HCT116 (cell line): ENCODE measurements around the gene PRICKLE2. TPM values are rescaled to one million over a fixed set of nuclear protein-coding genes. Genes with fewer than 3 reads are reported as not detected.

Experiments
- CEBPB ChIP-seq: IDR thresholded peaks from 2 replicates; pipeline ENCODE4 v1.6.1; 2012; ENCODE audit warnings: low read depth
- EZH2 ChIP-seq: fragments of 200-600 bp; sonication (generic); IDR thresholded peaks from 2 replicates; pipeline ENCODE4 v1.6.1; 2017; ENCODE audit warnings: antibody characterized with exemption, mixed run types
- JUND ChIP-seq: IDR thresholded peaks from 2 replicates; pipeline ENCODE4 v1.6.1; 2012
- POLR2AphosphoS5 ChIP-seq: IDR thresholded peaks from 2 replicates; pipeline ENCODE4 v1.6.1; 2011; ENCODE audit warnings: mild to moderate bottlenecking, low read depth, low read length, moderate library complexity
- SP1 ChIP-seq: IDR thresholded peaks from 2 replicates; pipeline ENCODE4 v1.6.1; 2012; ENCODE audit warnings: low read depth
- TCF7L2 ChIP-seq: IDR thresholded peaks from 2 replicates; pipeline ENCODE4 v1.7.0; 2011; ENCODE audit warnings: borderline replicate concordance, inconsistent platforms; ENCODE audit not compliant: insufficient read depth, insufficient read length; ENCODE audit errors: extremely low read depth
- ZFX ChIP-seq: fragments of 450-650 bp; IDR thresholded peaks from 2 replicates; pipeline ENCODE4 v1.6.1; 2017
- ZNF274 ChIP-seq: fragments of 200-500 bp; sonication (Bioruptor generic); IDR thresholded peaks from 2 replicates; pipeline ENCODE4 v1.6.1; 2014; ENCODE audit warnings: mild to moderate bottlenecking, low read depth, low read length, inconsistent platforms
- total RNA-seq: library from RNA; stranded (reverse); gene quantifications from one replicate; pipeline ENCODE4 v1.2.1, GENCODE V29; 2021; ENCODE audit not compliant: unreplicated experiment
- TF ChIP-seq, protein P1 (sequence below): IDR thresholded peaks from 2 replicates; pipeline ENCODE4 v1.6.1; 2012; ENCODE audit warnings: low read depth
- TF ChIP-seq, protein P2 (sequence below), 3 experiments: fragments of 200-600 bp in 1 of 3; sonication (generic) in 1 of 3; IDR thresholded peaks in 2 of 3; conservative IDR thresholded peaks in 1 of 3; 2 replicates each; pipeline ENCODE4 v1.5.1; 2012 to 2017; ENCODE audit warnings: low read depth in 2 of 3, low read length in 2 of 3, antibody characterized with exemption in 1 of 3, borderline replicate concordance in 1 of 3, control low read depth in 1 of 3, mild to moderate bottlenecking in 1 of 3, mixed read lengths in 1 of 3, mixed run types in 1 of 3, moderate library complexity in 1 of 3; ENCODE audit not compliant: insufficient read depth in 1 of 3

Gene PRICKLE2
- total RNA-seq, 1 experiment from 2014 or later, result 0.05 TPM

DNA sequence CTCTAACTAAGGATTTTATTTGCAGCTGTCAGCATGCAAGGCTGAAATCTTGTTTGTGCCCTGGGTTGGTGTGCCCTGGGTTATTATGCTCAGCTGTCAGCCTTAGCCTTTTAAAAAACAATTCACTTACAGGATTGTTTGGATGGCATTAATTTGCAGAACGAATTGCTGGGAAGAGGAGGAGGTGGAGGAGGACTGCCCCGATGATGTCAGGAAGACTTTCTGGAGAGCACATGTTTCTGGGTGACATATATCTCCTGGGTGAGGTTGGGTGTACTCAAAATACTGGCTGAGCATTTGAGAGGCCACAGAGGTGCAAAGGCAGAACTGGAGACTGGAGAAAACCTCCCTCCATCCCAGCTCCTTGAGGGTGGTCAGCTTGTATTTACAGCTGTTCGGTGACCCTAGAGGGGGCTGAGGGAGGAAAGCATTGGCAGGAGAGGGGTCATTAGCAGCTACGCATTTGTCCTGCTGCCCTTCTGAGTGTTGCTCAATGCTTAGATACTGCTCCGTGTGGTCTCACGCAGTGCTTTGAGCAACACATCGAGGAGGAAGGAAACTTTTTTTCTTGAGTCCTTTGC is 142.2 kb downstream of the PRICKLE2 start (continued):
- TF ChIP-seq, protein P1, sequence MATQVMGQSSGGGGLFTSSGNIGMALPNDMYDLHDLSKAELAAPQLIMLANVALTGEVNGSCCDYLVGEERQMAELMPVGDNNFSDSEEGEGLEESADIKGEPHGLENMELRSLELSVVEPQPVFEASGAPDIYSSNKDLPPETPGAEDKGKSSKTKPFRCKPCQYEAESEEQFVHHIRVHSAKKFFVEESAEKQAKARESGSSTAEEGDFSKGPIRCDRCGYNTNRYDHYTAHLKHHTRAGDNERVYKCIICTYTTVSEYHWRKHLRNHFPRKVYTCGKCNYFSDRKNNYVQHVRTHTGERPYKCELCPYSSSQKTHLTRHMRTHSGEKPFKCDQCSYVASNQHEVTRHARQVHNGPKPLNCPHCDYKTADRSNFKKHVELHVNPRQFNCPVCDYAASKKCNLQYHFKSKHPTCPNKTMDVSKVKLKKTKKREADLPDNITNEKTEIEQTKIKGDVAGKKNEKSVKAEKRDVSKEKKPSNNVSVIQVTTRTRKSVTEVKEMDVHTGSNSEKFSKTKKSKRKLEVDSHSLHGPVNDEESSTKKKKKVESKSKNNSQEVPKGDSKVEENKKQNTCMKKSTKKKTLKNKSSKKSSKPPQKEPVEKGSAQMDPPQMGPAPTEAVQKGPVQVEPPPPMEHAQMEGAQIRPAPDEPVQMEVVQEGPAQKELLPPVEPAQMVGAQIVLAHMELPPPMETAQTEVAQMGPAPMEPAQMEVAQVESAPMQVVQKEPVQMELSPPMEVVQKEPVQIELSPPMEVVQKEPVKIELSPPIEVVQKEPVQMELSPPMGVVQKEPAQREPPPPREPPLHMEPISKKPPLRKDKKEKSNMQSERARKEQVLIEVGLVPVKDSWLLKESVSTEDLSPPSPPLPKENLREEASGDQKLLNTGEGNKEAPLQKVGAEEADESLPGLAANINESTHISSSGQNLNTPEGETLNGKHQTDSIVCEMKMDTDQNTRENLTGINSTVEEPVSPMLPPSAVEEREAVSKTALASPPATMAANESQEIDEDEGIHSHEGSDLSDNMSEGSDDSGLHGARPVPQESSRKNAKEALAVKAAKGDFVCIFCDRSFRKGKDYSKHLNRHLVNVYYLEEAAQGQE, result no peak
- TF ChIP-seq ZFX, result no peak
- TF ChIP-seq CEBPB, result no peak
- TF ChIP-seq EZH2, result no peak
- no peak for TF ChIP-seq SP1
- TF ChIP-seq, protein P2, sequence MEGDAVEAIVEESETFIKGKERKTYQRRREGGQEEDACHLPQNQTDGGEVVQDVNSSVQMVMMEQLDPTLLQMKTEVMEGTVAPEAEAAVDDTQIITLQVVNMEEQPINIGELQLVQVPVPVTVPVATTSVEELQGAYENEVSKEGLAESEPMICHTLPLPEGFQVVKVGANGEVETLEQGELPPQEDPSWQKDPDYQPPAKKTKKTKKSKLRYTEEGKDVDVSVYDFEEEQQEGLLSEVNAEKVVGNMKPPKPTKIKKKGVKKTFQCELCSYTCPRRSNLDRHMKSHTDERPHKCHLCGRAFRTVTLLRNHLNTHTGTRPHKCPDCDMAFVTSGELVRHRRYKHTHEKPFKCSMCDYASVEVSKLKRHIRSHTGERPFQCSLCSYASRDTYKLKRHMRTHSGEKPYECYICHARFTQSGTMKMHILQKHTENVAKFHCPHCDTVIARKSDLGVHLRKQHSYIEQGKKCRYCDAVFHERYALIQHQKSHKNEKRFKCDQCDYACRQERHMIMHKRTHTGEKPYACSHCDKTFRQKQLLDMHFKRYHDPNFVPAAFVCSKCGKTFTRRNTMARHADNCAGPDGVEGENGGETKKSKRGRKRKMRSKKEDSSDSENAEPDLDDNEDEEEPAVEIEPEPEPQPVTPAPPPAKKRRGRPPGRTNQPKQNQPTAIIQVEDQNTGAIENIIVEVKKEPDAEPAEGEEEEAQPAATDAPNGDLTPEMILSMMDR (IDR thresholded peaks at IDR 0.05 in 2 of 3, conservative IDR thresholded peaks at IDR 0.05 in 1 of 3; ENCODE audit: borderline replicate concordance in 1 of 3, insufficient read depth in 1 of 3, low read depth in 2 of 3, low read length in 2 of 3), result no peak
- TF ChIP-seq POLR2AphosphoS5, result no peak
- no peak for TF ChIP-seq ZNF274
- no peak for TF ChIP-seq JUND
- no peak for TF ChIP-seq TCF7L2
